ENCODE measurements around the gene CHI3L1. TPM values are rescaled to one million over a fixed set of nuclear protein-coding genes. Genes with fewer than 3 reads are reported as not detected.

The CHI3L1 gene
- total RNA-seq, 3 donors from 2014 or later, result 14.2 to 638 (median 426) TPM

GRCh38 chr1:203136409-203137042 is 50.0 kb downstream of the CHI3L1 start:
- intact Hi-C loops (cut with DNase I; ENCODE audit: low total_unique reads), result no loop called here
- no peak for TF ChIP-seq CTCF (IDR thresholded peaks at IDR 0.05)
- no peak for TF ChIP-seq POLR2A (IDR thresholded peaks at IDR 0.05)
- no peak for TF ChIP-seq POLR2AphosphoS5 (IDR thresholded peaks at IDR 0.05)
- peak in 1 of 2 donors; percentile 17 for DNase-seq (ENCODE audit: low spot score in 2 of 2)
- Histone ChIP-seq H3K36me3 (no peaks in the 10 kb centered on the region), H3K4me1 (no peaks in the 10 kb centered on the region), H3K9me3 (no peaks in the 10 kb centered on the region), H3K27me3 (no peaks in the 10 kb centered on the region), H3K4me3 (no peak overlapping the region), H3K27ac (peak overlapping the region; percentile 51 to 68)

GRCh38 chr1:203135636-203136305 is 50.7 kb downstream of the CHI3L1 start:
- peak in 1 of 2 donors; percentile 35 for DNase-seq (ENCODE audit: low spot score in 2 of 2)

GRCh38 chr1:203133970-203134725 is 52.4 kb downstream of the CHI3L1 start:
- DNase-seq (ENCODE audit: low spot score in 2 of 2), result peak in 1 of 2 donors; percentile 43
- H3K27ac ChIP-seq, result peak overlapping the region; percentile 77 to 89
- no peaks in the 10 kb centered on the region for H3K9me3 ChIP-seq
- peaks cover 0 to 8% of the 10 kb centered on the region in 2 donors for H3K4me1 ChIP-seq
- no peaks in the 10 kb centered on the region for H3K27me3 ChIP-seq
- intact Hi-C loops (cut with DNase I; ENCODE audit: low total_unique reads), result no loop called here
- no peak for TF ChIP-seq CTCF (IDR thresholded peaks at IDR 0.05)
- TF ChIP-seq POLR2AphosphoS5 (IDR thresholded peaks at IDR 0.05), result no peak
- no peak for TF ChIP-seq POLR2A (IDR thresholded peaks at IDR 0.05)
- no peak overlapping the region for H3K4me3 ChIP-seq
- no peaks in the 10 kb centered on the region for H3K36me3 ChIP-seq

More at GRCh38 chr1:203135636-203136305, 50.7 kb downstream of the CHI3L1 start:
- TF ChIP-seq CTCF (IDR thresholded peaks at IDR 0.05), result no peak
- TF ChIP-seq POLR2AphosphoS5 (IDR thresholded peaks at IDR 0.05), result no peak
- no peak for TF ChIP-seq POLR2A (IDR thresholded peaks at IDR 0.05)
- intact Hi-C loops (cut with DNase I; ENCODE audit: low total_unique reads), result no loop called here
- H3K9me3 ChIP-seq, result no peaks in the 10 kb centered on the region
- peak overlapping the region; percentile 51 to 68 for H3K27ac ChIP-seq
- H3K36me3 ChIP-seq, result no peaks in the 10 kb centered on the region
- no peaks in the 10 kb centered on the region for H3K27me3 ChIP-seq
- H3K4me3 ChIP-seq, result no peak overlapping the region
- no peaks in the 10 kb centered on the region for H3K4me1 ChIP-seq

GRCh38 chr1:203131548-203132200 is 54.8 kb downstream of the CHI3L1 start:
- H3K4me3 ChIP-seq, result no peak overlapping the region
- peaks cover 4 to 13% of the 10 kb centered on the region in 2 donors for H3K4me1 ChIP-seq
- DNase-seq (ENCODE audit: low spot score in 2 of 2), result peak in 1 of 2 donors; percentile 25
- H3K9me3 ChIP-seq, result no peaks in the 10 kb centered on the region
- H3K36me3 ChIP-seq, result no peaks in the 10 kb centered on the region
- TF ChIP-seq POLR2A (IDR thresholded peaks at IDR 0.05), result no peak
- TF ChIP-seq POLR2AphosphoS5 (IDR thresholded peaks at IDR 0.05), result no peak
- TF ChIP-seq CTCF (IDR thresholded peaks at IDR 0.05), result no peak
- H3K27me3 ChIP-seq, result no peaks in the 10 kb centered on the region
- peak overlapping the region; percentile 45 to 77 for H3K27ac ChIP-seq
- intact Hi-C loops (cut with DNase I; ENCODE audit: low total_unique reads), result no loop called here
